C4-2B (cell line): ENCODE results near the gene LRP1B.
"Not testable (repeated sequence)": the region's sequence is repeated elsewhere in the genome, so short reads cannot be mapped to it uniquely, and the experiment has no call there.

Experiments
- H3K27ac ChIP-seq: fragments of 450-650 bp; 2 replicates; pipeline ENCODE4 v1.5.1; 2017
- ZFX ChIP-seq: fragments of 450-650 bp; IDR thresholded peaks from 2 replicates; pipeline ENCODE4 v1.6.1; 2017
- TF ChIP-seq, protein P1 (sequence below): fragments of 450-650 bp; conservative IDR thresholded peaks from 2 replicates; pipeline ENCODE4 v1.5.1; 2017; ENCODE audit warnings: mild to moderate bottlenecking

Gene LRP1B

DNA sequence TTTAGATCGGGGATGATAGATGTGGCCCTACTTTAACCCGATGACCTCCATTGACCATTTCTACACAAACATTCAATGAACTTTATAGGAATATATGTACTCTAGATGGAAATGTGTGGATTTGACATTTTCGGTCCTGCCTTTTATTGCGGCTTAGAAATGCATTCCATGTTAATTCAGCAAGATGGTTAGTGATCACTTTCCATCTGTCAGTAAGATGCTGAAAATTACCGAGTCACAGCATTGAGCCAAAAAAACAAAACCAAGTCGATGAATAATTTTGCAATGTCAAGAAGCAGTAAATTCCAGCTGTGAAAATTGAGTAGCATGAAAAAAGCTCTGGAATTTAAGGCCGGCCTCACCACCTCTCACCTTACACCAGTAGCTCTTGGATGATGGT, 1708.1 kb downstream of the LRP1B start:
- no peak overlapping the region for H3K27ac ChIP-seq
- TF ChIP-seq, protein P1, sequence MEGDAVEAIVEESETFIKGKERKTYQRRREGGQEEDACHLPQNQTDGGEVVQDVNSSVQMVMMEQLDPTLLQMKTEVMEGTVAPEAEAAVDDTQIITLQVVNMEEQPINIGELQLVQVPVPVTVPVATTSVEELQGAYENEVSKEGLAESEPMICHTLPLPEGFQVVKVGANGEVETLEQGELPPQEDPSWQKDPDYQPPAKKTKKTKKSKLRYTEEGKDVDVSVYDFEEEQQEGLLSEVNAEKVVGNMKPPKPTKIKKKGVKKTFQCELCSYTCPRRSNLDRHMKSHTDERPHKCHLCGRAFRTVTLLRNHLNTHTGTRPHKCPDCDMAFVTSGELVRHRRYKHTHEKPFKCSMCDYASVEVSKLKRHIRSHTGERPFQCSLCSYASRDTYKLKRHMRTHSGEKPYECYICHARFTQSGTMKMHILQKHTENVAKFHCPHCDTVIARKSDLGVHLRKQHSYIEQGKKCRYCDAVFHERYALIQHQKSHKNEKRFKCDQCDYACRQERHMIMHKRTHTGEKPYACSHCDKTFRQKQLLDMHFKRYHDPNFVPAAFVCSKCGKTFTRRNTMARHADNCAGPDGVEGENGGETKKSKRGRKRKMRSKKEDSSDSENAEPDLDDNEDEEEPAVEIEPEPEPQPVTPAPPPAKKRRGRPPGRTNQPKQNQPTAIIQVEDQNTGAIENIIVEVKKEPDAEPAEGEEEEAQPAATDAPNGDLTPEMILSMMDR: no peak
- TF ChIP-seq ZFX: no peak

DNA sequence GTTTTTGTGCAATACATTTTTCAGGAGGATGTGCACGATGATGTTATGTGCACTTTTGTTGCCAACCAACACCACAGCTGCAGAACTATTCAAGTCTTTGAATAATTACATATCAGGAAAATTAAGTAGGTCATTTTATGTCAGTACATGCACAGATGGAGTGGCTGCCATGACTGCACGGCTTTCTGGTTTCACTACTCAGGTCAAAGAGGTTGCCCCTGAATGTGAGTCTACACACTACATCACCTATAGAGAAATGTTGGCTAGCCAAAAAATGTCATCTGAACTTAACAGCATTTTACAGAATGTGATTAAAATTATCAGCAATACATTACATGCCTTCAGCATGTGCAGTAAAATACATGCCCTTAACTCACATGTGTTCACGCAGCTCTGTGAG, 1713.3 kb downstream of the LRP1B start:
- no peak for TF ChIP-seq ZFX
- TF ChIP-seq, protein P1: no peak

DNA sequence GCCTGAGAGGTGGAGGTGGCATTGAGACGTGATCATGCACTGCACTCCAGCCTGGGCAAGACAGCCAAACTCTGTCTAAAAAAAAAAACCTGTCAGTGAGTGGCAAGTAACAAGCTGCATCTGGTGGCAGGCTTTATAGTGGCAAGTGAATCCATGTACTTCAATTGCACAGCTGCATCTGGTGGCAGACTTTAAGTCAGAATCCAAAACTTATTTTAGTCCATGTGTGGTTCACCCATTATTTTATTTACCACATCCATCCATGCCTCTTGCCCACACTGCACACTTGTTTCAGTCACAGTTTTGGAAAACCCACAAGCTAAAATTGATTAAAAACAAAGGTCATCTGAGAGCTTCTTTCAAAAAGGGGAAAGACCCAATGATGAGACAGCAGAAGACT, 1714.2 kb downstream of the LRP1B start:
- H3K27ac ChIP-seq: no peak overlapping the region
- TF ChIP-seq, protein P1: no peak
- no peak for TF ChIP-seq ZFX

More for the DNA sequence above, 1713.3 kb downstream of the LRP1B start:
- H3K27ac ChIP-seq: no peak overlapping the region

DNA sequence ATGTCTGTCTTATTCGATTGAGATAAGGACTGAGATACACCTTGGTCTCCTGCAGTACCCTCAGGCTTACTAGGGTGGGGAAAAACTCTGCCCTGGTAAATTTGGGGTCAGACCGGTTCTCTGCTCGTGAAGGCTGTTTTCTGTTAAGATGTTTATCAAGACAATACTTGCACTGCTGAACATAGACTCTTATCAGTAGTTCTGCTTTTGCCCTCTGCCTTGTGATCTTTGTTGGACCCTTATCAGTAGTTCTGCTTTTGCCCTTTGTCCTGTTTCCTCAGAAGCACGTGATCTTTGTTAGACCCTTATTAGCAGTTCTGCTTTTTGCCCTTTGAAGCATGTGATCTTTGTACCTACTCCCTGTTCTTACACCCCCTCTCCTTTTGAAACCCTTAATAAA, 1715.8 kb downstream of the LRP1B start:
- not testable (repeated sequence) for H3K27ac ChIP-seq

DNA sequence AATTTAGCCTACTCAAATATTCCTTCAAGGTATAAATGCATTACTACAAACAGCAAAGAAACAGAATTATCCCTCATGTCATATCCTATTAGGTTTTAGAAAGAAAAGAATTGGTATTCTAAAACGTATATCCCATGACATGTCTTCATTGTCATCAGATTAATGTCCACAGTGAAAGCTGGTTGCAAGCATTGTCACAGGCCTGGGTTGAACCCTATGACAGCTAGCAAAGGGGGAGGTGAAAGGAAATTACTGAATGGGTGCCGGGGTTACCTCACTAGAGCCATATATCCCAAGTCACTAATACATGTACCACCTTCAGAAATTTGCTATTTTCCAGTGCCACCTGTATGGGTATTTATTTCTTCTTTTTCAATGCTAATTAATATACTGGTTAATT, 1720.1 kb downstream of the LRP1B start:
- H3K27ac ChIP-seq: no peak overlapping the region
- no peak for TF ChIP-seq ZFX
- TF ChIP-seq, protein P1: no peak

DNA sequence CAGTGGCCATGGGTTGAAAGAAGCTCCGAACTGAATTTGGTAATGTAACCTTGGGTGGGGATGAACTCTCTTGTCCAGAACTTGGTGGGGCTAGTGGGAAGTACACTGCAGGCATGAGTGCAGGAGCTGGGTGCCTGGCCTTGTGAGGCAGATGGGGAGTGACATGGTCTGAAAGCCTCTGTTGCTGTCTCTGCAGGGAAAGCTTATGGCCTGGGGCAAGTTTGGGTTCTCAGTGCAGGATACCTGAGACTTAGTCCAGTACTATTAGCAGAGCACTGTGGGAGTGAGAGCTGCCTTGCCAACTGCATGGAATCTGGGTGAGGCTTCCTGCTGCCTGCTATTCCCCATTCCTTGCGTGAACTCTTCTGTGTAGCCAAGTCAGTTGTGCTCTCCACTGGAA, 1729.8 kb downstream of the LRP1B start:
- no peak overlapping the region for H3K27ac ChIP-seq
- TF ChIP-seq, protein P1: no peak
- TF ChIP-seq ZFX: no peak

DNA sequence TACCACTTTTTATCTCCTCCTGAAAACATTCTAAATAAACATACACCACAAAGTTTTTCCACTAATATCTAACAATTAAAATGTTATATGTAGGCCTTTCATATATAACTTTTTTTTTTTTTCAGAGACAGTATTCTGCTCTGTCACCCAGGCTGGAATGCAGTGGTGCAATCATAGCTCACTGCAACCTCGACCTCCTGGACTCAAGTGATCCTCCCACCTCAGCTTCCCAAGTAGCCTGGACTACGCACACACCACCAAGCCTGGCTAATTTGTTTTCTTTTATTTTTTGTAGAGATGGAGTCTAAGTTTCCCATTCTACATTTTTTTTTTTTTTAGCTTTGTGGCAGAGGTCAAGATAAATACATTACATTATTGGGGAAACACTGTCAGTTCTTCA, 1738.0 kb downstream of the LRP1B start:
- TF ChIP-seq ZFX: no peak
- TF ChIP-seq, protein P1: no peak
- H3K27ac ChIP-seq: no peak overlapping the region

DNA sequence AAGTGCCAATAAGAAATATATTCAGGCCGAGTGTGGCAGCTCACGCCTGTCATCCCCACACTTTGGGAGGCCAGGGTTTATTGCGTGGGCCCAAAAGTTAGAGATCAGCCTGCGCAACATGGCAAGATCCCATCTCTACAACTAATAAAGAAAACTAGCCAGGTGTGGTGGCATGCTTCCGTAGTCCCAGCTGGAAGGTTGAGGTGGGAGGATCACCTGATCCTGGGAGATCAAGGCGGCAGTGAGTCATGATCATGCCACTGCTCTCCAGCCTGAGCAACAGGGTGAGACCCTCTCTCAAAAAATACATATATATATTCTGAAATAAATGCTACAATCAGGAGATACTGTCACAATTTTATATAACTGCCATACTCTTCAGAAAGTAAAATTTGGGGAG, 1745.9 kb downstream of the LRP1B start:
- no peak overlapping the region for H3K27ac ChIP-seq
- TF ChIP-seq, protein P1: no peak
- no peak for TF ChIP-seq ZFX
